Daoy (cell line): ENCODE results near the gene RPLP2. TPM values are rescaled to one million over a fixed set of nuclear protein-coding genes. Genes with fewer than 3 reads are reported as not detected.

Source experiments
- DNase-seq: peaks from one replicate; pipeline ENCODE4 v3.0.0-alpha.2; 2015; ENCODE audit warnings: low read depth
- total RNA-seq: library from RNA; depleted of rRNA; stranded (reverse); fragments of >200 nt; shearing (Covaris generic); gene quantifications from 2 replicates; pipeline ENCODE4 v1.2.3, GENCODE V29; 2014

Gene RPLP2
- total RNA-seq, 1 experiment from 2014 or later, result 693 TPM

DNA sequence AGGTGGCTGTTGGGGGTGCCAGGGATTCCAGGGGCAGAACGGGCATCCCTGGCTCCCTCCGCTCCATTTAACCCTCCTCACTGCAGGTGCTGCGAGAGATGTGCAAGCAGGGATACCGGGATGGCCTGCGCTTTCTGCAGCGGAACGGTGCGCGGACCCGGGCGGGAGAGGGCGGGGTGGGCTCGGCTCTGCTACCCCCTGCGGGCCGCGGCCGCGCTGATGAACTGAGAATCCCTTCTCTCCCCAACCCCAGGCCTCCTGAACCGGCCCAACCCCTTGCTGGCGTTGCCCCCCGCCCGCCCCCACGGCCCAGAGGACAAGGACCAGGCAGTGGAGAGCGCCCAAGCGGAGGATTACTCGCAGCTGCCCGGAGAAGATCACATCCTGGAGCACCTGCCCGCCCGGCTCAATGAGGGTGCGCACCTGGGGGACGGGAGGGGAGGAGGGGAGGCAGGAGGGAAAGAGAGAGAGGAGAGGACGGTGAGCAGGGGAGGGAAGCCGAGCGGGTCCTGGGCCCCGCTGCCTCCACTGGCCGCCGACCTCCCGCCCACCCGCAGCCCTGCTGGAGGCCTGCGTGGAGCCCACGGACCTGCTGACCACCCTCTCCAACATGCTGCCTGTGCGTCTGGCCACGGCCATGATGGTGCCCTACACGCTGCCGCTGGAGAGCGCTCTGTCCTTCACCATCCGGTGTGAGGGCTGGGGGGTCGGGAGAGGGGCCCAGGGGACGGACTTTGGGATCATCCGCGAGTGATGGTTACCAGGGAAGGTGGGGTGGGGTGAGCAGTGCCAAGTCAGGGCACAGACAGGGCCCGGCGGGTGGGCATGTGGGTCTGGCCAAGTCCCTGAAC, 13.9 kb downstream of the RPLP2 start:
- DNase-seq, result no peak

DNA sequence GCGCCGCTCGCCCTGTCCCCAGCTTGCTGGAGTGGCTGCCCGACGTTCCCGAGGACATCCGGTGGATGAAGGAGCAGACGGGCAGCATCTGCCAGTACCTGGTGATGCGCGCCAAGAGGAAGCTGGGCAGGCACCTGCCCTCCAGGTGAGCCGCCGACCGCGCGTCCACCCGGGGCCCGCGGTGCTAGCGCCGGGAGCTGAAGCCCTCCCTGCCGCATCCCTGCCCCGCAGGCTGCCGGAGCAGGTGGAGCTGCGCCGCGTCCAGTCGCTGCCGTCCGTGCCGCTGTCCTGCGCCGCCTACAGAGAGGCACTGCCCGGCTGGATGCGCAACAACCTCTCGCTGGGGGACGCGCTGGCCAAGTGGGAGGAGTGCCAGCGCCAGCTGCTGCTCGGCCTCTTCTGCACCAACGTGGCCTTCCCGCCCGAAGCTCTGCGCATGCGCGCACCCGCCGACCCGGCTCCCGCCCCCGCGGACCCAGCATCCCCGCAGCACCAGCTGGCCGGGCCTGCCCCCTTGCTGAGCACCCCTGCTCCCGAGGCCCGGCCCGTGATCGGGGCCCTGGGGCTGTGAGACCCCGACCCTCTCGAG, 14.6 kb downstream of the RPLP2 start:
- DNase-seq, result no peak

DNA sequence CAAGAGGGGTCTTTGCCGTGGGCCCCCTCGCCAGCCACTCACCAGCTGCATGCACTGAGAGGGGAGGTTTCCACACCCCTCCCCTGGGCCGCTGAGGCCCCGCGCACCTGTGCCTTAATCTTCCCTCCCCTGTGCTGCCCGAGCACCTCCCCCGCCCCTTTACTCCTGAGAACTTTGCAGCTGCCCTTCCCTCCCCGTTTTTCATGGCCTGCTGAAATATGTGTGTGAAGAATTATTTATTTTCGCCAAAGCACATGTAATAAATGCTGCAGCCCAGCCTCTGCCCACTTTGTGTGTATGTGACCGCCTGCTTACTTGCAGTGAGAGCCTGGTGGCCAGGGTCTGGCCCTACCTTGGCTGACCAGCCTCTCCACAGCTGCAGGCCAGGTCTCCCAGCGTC, 15.2 kb downstream of the RPLP2 start:
- no peak for DNase-seq

DNA sequence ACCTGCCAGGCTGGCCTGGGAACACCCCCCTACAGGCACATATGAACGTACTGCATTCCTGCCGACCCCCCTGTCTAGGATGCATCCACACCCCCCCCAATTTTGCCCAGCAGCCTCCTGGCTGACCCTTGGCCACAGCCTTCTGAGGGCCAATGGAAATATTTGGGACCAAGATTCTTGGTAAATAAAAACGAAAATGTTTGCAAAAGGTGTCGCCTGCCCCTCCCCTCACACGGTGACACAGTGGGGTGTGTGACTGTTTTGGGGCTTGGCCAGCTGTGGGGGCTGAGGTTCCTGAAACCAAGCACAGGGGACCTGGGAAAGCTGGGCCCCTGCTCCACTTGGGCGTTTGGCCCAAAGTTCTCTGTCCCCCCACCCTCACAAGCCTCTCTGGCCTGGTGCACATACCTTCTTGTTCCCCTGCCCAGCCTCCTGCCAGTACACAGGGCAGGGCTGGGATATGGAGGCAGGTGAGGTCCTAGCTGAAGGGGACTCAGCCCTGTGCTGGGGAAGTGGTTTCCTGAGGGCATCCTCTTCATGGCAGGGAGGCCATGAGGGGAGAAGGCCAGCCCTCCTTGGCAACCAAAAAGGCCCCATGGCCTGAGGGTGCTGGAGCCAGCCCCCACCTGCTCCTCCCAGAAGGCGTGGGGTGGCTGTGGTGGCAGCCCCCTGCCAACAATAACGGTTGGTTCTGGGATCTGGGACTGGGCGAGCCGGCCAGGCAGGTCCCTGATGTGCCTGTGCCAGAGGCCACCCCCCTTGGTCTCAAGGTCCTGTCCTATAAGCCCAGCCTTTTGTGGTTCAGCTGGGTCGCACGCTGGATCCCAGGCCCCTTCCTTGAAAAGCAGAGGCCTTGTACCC, 15.8 kb downstream of the RPLP2 start:
- no peak for DNase-seq

DNA sequence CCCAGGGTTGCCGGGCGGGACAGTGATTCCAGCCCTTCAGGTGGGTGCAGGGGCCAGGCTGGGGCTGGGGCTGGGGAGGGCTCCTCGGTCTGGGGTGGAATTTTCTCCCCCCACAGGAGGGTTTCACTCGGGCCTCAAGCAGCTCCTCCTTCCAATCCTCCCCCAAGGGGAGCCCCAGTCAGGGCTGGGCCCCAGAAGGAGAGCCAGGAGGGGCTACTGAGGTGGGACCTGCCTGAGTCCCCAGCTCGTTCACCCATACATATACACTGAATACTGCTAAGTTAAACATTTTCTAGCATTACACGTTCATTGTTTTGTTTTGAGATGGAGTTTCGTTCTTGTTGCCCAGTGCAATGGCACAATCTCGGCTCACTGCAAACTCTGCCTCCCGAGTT, 16.5 kb downstream of the RPLP2 start:
- no peak for DNase-seq

DNA sequence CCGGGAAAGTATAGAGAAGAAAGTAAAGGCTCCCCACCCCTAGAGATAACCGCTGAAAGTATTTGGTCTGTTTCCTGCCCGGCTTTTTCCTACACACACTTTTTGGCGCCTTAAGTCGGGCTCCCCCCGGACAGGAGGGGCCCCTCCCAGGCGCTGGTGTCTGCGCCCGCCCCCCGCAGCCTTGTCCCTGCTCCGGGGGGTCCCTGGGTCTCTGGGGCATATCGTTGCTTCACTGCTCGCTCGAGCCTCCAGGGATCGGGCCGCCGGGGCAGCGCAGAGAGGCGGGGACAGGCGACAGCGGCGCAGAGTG, 17.0 kb downstream of the RPLP2 start:
- DNase-seq, result no peak

DNA sequence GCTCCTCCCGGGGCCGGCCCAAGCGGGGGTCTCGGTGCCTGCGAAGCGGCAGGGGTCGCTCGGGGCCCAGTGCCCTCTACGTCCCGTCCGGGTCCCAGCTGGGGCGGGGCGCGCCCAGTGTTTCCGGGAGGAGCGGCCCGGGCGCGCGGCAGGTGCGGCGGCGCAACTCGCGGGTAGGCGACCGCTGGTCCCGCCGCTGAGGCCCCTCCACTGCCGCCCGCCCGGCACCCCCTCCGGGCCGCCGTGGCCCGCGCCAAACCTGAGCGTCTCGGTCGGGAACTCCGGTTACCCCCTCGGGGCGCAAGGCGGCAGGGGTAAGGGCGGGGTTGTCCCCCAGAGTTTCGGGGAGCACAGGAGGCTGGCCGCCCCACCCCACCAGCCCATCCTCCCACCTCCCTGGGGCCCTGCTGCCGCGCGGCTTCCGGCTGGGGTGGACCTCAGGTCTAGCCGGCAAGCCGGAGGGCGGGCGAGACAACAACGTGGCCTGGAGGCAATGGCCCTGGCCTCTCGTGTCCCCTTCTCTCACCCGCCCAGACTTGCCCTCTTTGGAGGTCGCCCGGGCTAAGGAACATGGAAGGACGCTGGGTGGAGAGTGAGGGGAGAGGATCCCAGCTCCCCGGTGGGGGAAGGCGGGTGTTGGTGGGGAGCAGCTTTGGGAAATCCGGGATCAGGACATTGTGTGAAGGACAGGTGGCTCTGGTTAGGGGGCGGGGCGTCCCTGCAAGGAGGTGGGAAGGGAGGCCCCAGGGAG, 17.6 kb downstream of the RPLP2 start:
- no peak for DNase-seq

DNA sequence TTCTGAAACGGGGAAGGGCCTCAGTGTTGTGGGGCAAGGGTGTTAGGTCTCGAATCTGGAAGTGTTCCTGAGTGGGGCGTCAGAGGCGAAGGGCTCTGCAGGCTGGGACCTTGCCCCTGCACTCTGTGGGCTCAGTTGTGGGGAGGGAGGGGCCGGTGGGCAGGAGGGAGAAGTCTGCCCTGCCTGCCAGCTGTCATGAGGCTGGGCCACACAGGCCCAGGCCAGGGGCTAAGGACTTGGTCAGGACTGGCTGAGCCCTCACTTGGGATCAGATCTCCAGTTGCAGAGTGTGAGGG, 18.1 kb downstream of the RPLP2 start, which contains the start of gene CRACR2B:
CRACR2B (plus strand) TSS at position 23 of the 296 bp plus-strand sequence. CDS start 689 bp downstream, outside the sequence.
- DNase-seq, result no peak

DNA sequence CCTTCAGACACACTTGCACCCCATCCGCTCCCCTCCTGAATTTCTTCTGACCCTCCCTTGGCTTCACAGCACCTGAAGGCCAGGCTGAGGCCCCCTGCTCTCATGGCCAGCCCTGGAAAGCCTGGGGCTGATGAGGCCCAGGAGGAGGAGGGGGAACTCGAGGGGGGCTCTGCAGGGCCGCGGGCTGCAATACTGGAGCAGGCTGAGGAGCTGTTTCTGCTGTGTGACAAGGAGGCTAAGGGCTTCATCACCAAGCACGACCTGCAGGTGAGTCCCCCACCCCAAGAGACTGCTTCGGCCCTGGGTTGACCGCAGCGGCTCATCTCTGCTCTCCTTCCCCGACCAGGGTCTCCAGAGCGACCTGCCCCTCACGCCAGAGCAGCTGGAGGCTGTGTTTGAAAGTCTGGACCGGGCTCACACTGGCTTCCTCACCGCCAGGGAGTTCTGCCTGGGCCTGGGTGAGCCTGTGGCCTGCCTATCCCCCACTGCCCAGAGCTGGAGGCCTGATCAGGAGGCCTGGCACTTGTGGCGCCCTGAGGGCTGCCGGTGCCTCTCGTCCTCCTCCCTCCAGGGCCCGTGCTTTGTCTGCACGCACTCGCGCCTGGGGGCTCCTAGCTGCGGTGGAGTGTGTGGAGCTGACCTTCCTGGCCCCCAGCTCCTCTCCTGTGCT, 18.9 kb downstream of the RPLP2 start:
- DNase-seq, result no peak

DNA sequence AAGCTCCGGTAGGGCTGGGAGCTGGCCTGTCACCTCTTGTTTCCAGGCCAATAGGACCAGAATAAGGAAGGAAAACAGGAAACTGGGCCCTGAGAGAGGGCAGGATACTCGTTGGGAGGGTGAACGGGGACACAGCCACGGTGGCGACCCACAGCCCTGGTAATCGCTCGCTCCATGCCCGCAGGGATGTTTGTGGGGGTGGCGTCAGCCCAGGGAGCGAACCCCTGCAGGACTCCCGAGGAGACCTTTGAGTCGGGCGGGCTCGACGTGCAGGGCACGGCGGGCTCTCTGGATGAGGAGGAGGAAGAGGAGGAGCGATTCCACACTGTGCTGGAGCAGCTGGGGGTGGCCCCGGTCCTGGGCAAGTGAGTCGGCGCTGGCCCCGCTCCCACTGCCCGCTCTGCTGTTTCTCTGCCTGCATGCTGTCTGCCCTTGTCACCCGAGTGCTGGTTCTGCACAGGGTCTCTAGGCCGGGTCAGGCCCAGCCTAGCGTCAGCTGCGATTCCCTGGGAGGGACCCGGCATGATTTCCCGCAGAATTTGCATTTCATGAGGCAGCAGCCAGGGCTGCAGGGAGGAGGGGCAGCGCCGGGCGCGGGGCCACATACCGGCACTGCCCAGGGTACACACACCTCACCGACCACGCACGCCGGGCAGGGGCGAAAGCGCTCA, 19.5 kb downstream of the RPLP2 start:
- DNase-seq, result peak; percentile 68

DNA sequence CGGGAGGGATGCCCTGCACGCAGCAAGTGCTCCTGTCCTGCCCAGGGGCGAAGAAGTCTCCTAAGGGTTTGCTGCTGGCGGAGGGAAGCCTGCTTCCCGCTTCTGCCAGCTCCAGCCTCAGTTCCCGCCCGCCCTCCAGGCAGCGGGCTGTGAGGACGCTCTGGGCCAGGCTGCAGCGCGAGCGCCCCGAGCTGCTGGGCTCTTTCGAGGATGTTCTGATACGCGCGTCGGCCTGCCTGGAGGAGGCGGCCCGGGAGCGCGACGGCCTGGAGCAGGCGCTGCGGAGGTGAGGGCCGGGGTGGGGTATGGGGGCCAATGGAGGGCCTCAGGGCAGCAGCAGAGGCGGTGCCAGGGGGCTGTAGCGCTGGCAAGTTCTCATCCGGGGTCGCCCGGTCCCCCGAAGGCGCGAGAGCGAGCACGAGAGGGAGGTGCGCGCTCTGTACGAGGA, 20.1 kb downstream of the RPLP2 start:
- DNase-seq, result peak; percentile 43

DNA sequence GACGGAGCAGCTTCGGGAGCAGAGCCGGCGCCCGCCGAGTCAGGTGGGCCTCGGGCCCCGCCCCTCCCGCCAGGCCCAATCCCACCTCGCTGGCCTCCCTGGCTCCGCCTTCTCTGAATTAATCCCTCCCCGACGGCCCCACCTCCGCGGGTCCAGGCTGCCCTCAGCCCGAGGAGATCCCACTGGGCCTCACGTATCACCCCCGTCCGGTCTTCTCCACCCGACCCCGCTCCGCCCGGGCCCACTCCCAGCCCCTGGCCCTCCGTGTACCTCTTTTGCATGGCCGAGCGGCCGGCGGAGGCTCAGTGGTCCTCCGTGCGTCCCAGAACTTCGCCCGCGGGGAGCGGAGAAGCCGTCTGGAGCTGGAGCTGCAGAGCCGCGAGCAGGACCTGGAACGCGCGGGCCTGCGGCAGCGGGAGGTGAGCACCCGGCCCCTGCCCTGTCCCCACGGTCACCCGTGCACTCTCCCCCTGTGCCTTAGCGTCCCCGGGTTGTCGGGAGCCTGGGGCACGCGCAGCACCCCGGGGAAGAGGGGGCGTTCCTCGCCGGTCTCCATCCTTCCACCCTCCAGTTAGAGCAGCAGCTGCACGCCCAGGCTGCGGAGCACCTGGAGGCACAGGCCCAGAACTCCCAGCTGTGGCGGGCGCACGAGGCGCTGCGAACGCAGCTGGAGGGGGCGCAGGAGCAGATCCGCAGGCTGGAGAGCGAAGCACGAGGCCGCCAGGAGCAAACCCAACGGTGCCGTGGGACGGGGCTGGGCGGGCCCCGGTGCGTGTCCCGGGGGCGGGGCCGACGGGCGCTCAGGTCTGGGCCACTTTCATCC, 20.7 kb downstream of the RPLP2 start:
- peak; percentile 89 for DNase-seq

DNA sequence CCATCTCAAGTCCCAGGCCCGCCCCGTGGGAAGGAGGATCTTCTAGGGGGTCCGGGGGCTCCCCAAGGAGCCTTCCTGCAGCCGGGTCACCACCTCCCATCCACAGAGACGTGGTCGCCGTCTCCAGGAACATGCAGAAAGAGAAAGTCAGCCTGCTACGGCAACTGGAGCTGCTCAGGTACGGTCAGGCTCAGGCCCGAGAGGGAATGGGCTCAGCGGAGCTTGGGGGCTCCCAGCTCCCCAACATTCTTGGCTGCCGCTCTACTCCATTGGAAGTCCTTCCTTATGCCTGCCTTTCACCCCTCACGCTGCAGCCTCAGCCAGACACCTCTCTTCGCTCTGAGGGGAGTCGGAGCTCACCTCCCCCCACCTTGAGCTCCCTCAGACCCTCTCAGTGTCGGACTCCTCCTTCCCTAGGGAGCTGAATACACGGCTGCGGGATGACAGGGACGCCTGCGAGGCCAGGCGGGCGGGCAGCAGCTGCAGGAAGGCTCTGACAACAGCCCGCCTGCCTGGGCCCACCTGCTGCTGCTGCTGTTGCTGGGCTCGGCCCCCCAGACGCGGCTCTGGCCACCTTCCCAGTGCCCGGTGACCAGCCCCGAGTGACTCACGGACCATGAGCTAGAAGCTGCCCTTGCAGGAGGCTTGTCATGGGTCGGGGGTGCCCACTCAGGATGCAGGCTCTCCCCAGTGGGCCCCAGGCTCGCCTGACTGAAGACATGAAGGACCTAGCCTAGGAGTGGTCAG, 21.5 kb downstream of the RPLP2 start:
- DNase-seq, result peak; percentile 87

DNA sequence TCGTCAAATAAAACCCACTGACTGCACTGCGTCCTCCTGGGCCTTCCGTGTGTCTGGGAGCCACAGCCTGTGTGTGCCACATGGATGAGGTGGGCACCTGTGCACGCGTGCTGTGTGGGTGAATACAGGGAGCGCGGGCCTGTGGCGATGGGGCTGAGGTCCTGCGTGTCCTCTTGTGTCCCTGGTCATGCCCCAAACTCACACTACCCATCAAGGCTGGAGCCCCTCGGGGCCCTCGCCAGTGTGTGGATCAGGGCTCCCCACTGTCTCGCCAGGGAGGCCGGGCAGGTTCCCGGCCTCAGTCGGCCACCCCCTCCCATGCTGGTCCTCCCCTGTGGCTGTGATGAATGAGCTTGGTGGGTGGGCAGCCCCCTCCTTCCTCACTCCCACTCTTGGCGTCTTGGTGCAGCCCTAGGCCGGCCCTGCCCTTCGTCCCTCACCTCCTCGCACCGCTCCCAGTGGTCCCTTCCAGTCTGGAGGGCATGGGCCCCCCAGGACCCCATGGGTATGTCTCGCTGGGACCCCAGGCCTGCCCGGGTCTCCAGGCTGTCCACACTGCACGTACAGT, 22.3 kb downstream of the RPLP2 start:
- DNase-seq, result peak; percentile 28

DNA sequence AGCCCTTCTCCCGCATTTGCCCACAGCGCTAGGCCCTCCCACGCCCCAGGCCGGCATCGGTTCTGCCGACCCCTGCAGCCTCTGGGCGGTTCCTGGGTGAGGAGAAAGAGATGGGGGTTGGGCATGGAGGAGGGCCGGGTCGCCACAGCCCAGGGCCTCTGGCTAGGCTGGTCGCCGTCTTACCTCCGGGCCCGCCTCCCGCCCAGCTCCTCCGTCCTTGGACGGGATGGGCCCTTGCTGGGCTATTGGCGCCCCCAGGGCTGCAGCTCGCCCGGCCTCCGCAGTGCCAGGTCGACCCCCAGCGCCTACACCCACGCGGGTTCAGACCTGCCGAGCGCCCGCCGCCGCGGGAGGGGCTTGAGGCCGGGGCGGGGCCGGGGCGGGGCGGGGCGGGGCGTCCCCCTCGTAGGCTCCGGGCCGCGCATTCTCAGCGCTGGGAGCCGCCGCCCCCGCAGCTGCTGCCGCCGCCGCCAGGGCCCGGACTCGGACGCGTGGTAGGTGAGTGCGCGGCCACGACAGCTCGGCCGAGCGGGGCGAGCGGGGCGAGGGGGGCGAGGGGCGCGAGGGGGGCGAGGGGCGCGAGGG, 22.9 kb downstream of the RPLP2 start, which contains the start of gene CD151:
CD151 (plus strand) TSS at position 424 of the 585 bp plus-strand sequence. CDS start 3,118 bp downstream, outside the sequence.
- DNase-seq, result peak; percentile 79

DNA sequence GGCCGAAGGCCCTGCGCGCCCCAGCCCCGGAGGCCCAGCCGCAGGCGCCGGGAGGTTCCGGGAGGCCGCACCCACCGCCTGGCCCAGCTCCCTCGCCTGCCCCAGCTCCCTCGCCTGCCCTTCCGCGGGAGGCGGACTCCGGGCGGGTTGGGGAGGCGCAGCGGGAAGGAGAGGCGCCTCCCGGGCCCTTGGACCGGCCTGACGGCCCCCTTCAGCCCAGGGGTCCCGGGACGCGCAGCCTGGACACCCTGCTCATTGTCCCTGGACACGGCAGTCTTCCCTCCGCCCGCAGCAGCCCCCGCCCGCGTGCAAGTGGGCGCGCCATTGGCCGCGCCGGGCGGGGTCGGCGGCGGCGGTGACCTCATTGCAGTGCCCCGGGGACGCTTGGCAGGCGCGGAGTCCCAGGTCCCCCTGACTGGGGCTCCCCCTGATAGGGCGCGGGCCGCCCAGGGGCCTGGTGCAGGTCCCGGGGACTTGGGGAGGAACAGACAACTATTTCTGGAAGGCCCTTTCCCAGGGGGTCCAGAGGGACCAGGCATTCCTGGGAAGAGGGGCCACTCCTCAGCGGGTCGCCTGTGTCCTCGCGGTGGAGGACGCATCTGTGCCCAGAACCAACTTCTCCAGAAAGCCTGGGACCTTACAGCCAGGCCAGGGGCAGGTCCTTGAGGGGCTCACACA, 23.5 kb downstream of the RPLP2 start:
- DNase-seq, result peak; percentile 72

DNA sequence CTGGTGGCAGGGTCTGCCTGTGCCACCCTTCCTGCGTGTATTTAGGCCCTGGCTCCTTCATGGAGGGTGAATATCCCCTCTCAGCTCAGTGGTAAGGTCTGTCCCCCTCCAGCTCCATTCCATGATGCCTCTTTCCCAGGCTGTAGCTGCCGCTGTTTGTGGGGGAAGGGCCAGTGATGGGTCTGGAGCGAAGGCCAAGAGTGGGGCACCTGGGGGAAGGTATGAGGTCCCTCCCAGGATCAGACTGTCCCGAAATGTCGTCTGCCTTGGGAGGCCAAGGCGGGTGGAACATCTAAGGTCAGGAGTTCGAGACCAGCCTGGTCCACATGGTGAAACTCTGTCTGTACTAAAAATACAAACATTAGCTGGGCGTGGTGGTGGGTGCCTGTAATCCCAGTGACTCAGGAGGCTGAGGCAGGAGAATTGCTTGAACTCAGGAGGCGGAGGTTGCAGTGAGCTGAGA, 24.1 kb downstream of the RPLP2 start:
- DNase-seq, result peak; percentile 53
